K562 (cell line): ENCODE measurements around the gene XRN1. TPM values are rescaled to one million over a fixed set of nuclear protein-coding genes. Genes with fewer than 3 reads are reported as not detected.

Experiments used
- ATAC-seq: fragments of 200-7000 bp; cut with Tn5 transposase; 3 replicates; pipeline ENCODE4 v1.9.1; 2020; ENCODE audit warnings: moderate library complexity
- BruUV-seq: library from RNA; stranded (reverse); fragments of 400-500 nt; replicated peaks from 2 replicates; lab custom pipeline; 2021; lab: Mats Ljungman, UMichigan
- CTCF ChIA-PET: fragments of 300-600 bp; formaldehyde crosslinking; extraction: SDS; loops from one replicate; lab custom pipeline; 2021; ENCODE audit warnings: low intra/inter-chr PET ratio; lab: Yijun Ruan, JAX
- POLR2A ChIA-PET: fragments of 300-600, 350-650 bp; sonication (Branson Sonifier 250); formaldehyde crosslinking; extraction: SDS; loops from one replicate; lab custom pipeline; 2021; ENCODE audit warnings: antibody characterized with exemption, inconsistent platforms; lab: Yijun Ruan, JAX
- DNase-seq, 4 experiments: peaks; one replicate each; pipeline versions ENCODE4 v3.0.0 to v3.0.0-alpha.2; 2011 to 2018; ENCODE audit warnings: low spot score in 3 of 4, mixed read lengths in 3 of 4; ENCODE audit errors: extremely low read depth in 1 of 4
- FAIRE-seq: peaks from 2 replicates; lab custom pipeline; 2011; peaks lifted over from hg19 to GRCh38; lab: Jason Lieb, UNC
- H2AFZ ChIP-seq: 2 replicates; pipeline ENCODE4 v1.6.0; 2011; ENCODE audit warnings: low read depth, low read length, control low read depth, inconsistent platforms
- H3K27ac ChIP-seq: fragments of 200-600 bp; 3 replicates; pipeline ENCODE4 v1.8.0; 2011; ENCODE audit warnings: low read depth, mild to moderate bottlenecking, control low read depth, inconsistent platforms, low read length, moderate library complexity, mixed read lengths; ENCODE audit errors: extremely low read depth
- H3K27me3 ChIP-seq, 2 experiments: fragments of 300-600 bp in 1 of 2; 2 replicates in 1 of 2; 3 replicates in 1 of 2; pipeline versions ENCODE4 v1.6.0 to v1.8.0; 2011; ENCODE audit warnings: inconsistent platforms in 2 of 2, low read length in 2 of 2, mild to moderate bottlenecking in 1 of 2, mixed read lengths in 1 of 2, moderate library complexity in 1 of 2; ENCODE audit not compliant: control insufficient read depth in 2 of 2, insufficient read depth in 2 of 2
- H3K36me3 ChIP-seq: fragments of 300-600 bp; 3 replicates; pipeline ENCODE4 v1.8.0; 2011; ENCODE audit warnings: mild to moderate bottlenecking, low read length, inconsistent platforms; ENCODE audit not compliant: control insufficient read depth, insufficient read depth
- H3K4me1 ChIP-seq, 2 experiments: fragments of 200-600 bp in 1 of 2; replicated peaks in 1 of 2; 2 replicates in 1 of 2; 3 replicates in 1 of 2; pipeline versions ENCODE4 v1.5.1 to v1.8.0; 2011; ENCODE audit warnings: inconsistent platforms in 2 of 2, low read length in 2 of 2, mild to moderate bottlenecking in 1 of 2, mixed read lengths in 1 of 2, moderate library complexity in 1 of 2; ENCODE audit not compliant: control insufficient read depth in 2 of 2, insufficient read depth in 2 of 2
- H3K4me2 ChIP-seq: 2 replicates; pipeline ENCODE4 v1.6.1; 2011; ENCODE audit warnings: low read length, control low read depth, inconsistent platforms, mixed read lengths; ENCODE audit not compliant: insufficient read depth
- H3K4me3 ChIP-seq: fragments of 200-600 bp; sonication (generic), shearing (Covaris generic); 2 replicates; pipeline ENCODE4 v1.5.1; 2016; ENCODE audit warnings: control low read depth, inconsistent platforms
- H3K79me2 ChIP-seq: fragments of 200-600 bp; 3 replicates; pipeline ENCODE4 v1.8.0; 2011; ENCODE audit warnings: low read length, inconsistent platforms; ENCODE audit not compliant: control insufficient read depth, insufficient read depth
- H3K9ac ChIP-seq, 2 experiments: 2 replicates each; pipeline versions ENCODE4 v1.6.0 to v1.6.1; 2011; ENCODE audit warnings: low read depth in 2 of 2, low read length in 2 of 2, control low read depth in 1 of 2, inconsistent platforms in 1 of 2, mild to moderate bottlenecking in 1 of 2, mixed read lengths in 1 of 2; ENCODE audit not compliant: insufficient read depth in 1 of 2
- H3K9me1 ChIP-seq: one replicate; pipeline ENCODE4 v1.6.0; 2011; ENCODE audit warnings: inconsistent platforms, mild to moderate bottlenecking, low read length, moderate library complexity; ENCODE audit not compliant: control insufficient read depth, insufficient read depth
- H3K9me3 ChIP-seq: replicated peaks from 2 replicates; pipeline ENCODE4 v1.5.1; 2011; ENCODE audit warnings: low read depth, low read length, inconsistent platforms; ENCODE audit not compliant: control insufficient read depth, insufficient read depth
- H4K20me1 ChIP-seq: replicated peaks from 2 replicates; pipeline ENCODE4 v1.6.1; 2011; ENCODE audit warnings: low read length, inconsistent platforms, mixed read lengths; ENCODE audit not compliant: control insufficient read depth, insufficient read depth
- CBX3 ChIP-seq, 2 experiments: IDR thresholded peaks; 1 replicate in 1 of 2; 2 replicates in 1 of 2; pipeline ENCODE4 v1.6.1; 2012; ENCODE audit warnings: inconsistent platforms in 2 of 2, low read length in 2 of 2, borderline replicate concordance in 1 of 2, control low read depth in 1 of 2
- CBX5 ChIP-seq: IDR thresholded peaks from 2 replicates; pipeline ENCODE4 v1.6.1; 2014; ENCODE audit warnings: low read depth, borderline replicate concordance
- CHD2 ChIP-seq: IDR thresholded peaks from 2 replicates; pipeline ENCODE4 v1.6.1; 2011; ENCODE audit warnings: low read depth, low read length
- CREM ChIP-seq: IDR thresholded peaks from 2 replicates; pipeline ENCODE4 v1.6.1; 2014; ENCODE audit warnings: antibody characterized with exemption, low read depth
- E2F6 ChIP-seq, 2 experiments: IDR thresholded peaks; 2 replicates each; pipeline ENCODE4 v1.6.1; 2011; ENCODE audit warnings: borderline replicate concordance in 1 of 2, control low read depth in 1 of 2, low read depth in 1 of 2, low read length in 1 of 2, mild to moderate bottlenecking in 1 of 2, mixed read lengths in 1 of 2, moderate library complexity in 1 of 2; ENCODE audit not compliant: insufficient read depth in 1 of 2, insufficient read length in 1 of 2, poor library complexity in 1 of 2, severe bottlenecking in 1 of 2; ENCODE audit errors: extremely low read depth in 1 of 2
- EP400 ChIP-seq: fragments of 450-650 bp; IDR thresholded peaks from 2 replicates; pipeline ENCODE4 v1.6.1; 2017; ENCODE audit warnings: antibody characterized with exemption, mild to moderate bottlenecking, moderate library complexity
- HEY1 ChIP-seq: fragments of 250-450 bp; sonication (Bioruptor Pico); IDR thresholded peaks from 2 replicates; pipeline ENCODE4 v1.5.0; 2020; ENCODE audit warnings: mild to moderate bottlenecking, moderate library complexity, borderline replicate concordance
- MCM7 ChIP-seq, 2 experiments: fragments of 450-650 bp; IDR thresholded peaks; 2 replicates each; pipeline ENCODE4 v1.6.1; 2016 to 2018
- NR2C1 ChIP-seq, 2 experiments: fragments of 450-650 bp; IDR thresholded peaks; 2 replicates each; pipeline ENCODE4 v1.6.1; 2017; ENCODE audit warnings: mild to moderate bottlenecking in 2 of 2, antibody characterized with exemption in 1 of 2, inconsistent platforms in 1 of 2, missing compliant biosample characterization in 1 of 2, missing genetic modification characterization in 1 of 2
- PURB ChIP-seq: sonication (generic); formaldehyde crosslinking; IDR thresholded peaks from 2 replicates; pipeline ENCODE4 v1.9.0; 2021; ENCODE audit warnings: low read depth, mild to moderate bottlenecking, missing genetic modification reagents
- RB1 ChIP-seq: fragments of 450-650 bp; IDR thresholded peaks from 2 replicates; pipeline ENCODE4 v1.6.1; 2017; ENCODE audit warnings: low read depth, mild to moderate bottlenecking
- RCOR1 ChIP-seq, 2 experiments: IDR thresholded peaks; 2 replicates each; pipeline ENCODE4 v1.6.1; 2012; ENCODE audit warnings: low read depth in 2 of 2, low read length in 2 of 2, borderline replicate concordance in 1 of 2, improper control_type of control experiment in 1 of 2
- SMARCA5 ChIP-seq: fragments of 450-650 bp; IDR thresholded peaks from 2 replicates; pipeline ENCODE4 v1.6.1; 2016
- SMC3 ChIP-seq: conservative IDR thresholded peaks from 2 replicates; pipeline ENCODE4 v1.6.1; 2011; ENCODE audit warnings: low read depth, low read length, improper control_type of control experiment; ENCODE audit not compliant: insufficient read depth
- SRSF3 ChIP-seq: fragments of 200-400 bp; formaldehyde crosslinking; IDR thresholded peaks from 2 replicates; pipeline ENCODE4 v1.6.1; 2016; ENCODE audit warnings: mild to moderate bottlenecking, low read length, moderate library complexity; ENCODE audit not compliant: insufficient read depth
- U2AF1 ChIP-seq: fragments of 200-400 bp; formaldehyde crosslinking; optimal IDR thresholded peaks from 2 replicates; pipeline ENCODE3; 2017; ENCODE audit warnings: mild to moderate bottlenecking, low read depth, low read length, moderate library complexity
- ZNF449 ChIP-seq: fragments of 250-450 bp; sonication (Bioruptor Pico); IDR thresholded peaks from 2 replicates; pipeline ENCODE4 v1.8.0; 2022; ENCODE audit warnings: moderate library complexity, mild to moderate bottlenecking, inconsistent platforms
- ZNF511 ChIP-seq: sonication (generic); formaldehyde crosslinking; IDR thresholded peaks from 2 replicates; pipeline ENCODE4 v1.8.0; 2022; ENCODE audit warnings: mild to moderate bottlenecking, missing genetic modification reagents
- WGBS: fragments of 100-300 bp; shearing (Covaris generic); methylation state at CpG from one replicate; pipeline ENCODE4 v1.1.6; 2016; ENCODE audit warnings: low coverage, mixed read lengths; ENCODE audit not compliant: insufficient coverage; ENCODE audit errors: missing lambda C conversion rate; 5-methylcytosine and 5-hydroxymethylcytosine counted together
- in situ Hi-C: fragments of 300-500 bp; cut with MboI; formaldehyde crosslinking; loops from 4 replicates; pipeline ENCODE4 v1.15.0; 2018; ENCODE audit warnings: inconsistent platforms, mixed read lengths
- intact Hi-C: fragments of 100-400 bp; cut with micrococcal nuclease; formaldehyde crosslinking; loops from 2 replicates; pipeline ENCODE4 v1.14.2; 2022
- polyA plus RNA-seq, 8 experiments: library from polyadenylated mRNA; depleted of rRNA in 4 of 8; stranded (reverse) in 5 of 8; unstranded in 3 of 8; fragments of >200 nt; fragmentation: Nextera tagmentation in 2 of 8; fragmentation: Illumina TruSeq in 1 of 8; extraction: Ambion mirVana in 2 of 8; extraction: Trizol in 1 of 8; gene quantifications; 2 replicates each; pipeline versions ENCODE4 v1.2.1 to v1.2.3, GENCODE V29; 2011 to 2014; ENCODE audit warnings: inconsistent platforms in 1 of 8, missing spikeins in 1 of 8
- total RNA-seq, 7 experiments: library from RNA; depleted of rRNA in 6 of 7; stranded (reverse); fragments of >200 nt in 6 of 7; fragmentation: Illumina TruSeq in 2 of 7; extraction: Trizol in 2 of 7; gene quantifications; 2 replicates each; pipeline versions ENCODE4 v1.2.1 to v1.2.3, GENCODE V29; 2011 to 2021; ENCODE audit warnings: low replicate concordance in 1 of 7

The XRN1 gene
- total and polyA plus RNA-seq, 9 of the 15 experiments (the other 6 are each of a cell fraction or from before 2014, with no cell fraction given) = 3.1 to 28.4 (median 17.2) TPM

- intact Hi-C loops = loop anchor here (1.0 to 10.0 kb wide), 6 partner anchors 58 to 818 kb away; no protein-coding TSS in a partner anchor
- H2AFZ ChIP-seq = peak overlapping the region; percentile 83
- TF ChIP-seq U2AF1 (no peak), E2F6 (IDR thresholded peaks at IDR 0.05; ENCODE audit: borderline replicate concordance in 1 of 2, extremely low read depth in 1 of 2, insufficient read depth in 1 of 2, insufficient read length in 1 of 2, low read depth in 1 of 2, low read length in 1 of 2, poor library complexity in 1 of 2, severe bottlenecking in 1 of 2) (peak; percentile 82 to 83), SMC3 (peak; percentile 83), NR2C1 (IDR thresholded peaks at IDR 0.05) (peak; percentile 71), NR2C1 (tag; IDR thresholded peaks at IDR 0.05) (peak; percentile 72; the same call in 1 of the 2 replicates), CHD2 (no peak), EP400 (peak; percentile 93), CBX5 (peak; percentile 66; the same call in 1 of the 2 replicates), RB1 (0 out of 2 replicates have a peak, but pooled peaks have one; percentile 21), SRSF3 (no peak), RCOR1 (IDR thresholded peaks at IDR 0.05; ENCODE audit: borderline replicate concordance in 1 of 2, low read depth in 2 of 2, low read length in 2 of 2) (peak in 1 of 2 experiments; percentile 53; a peak in 1 of 4 replicates), PURB (CRISPR knock-in tag) (no peak), SMARCA5 (no peak), ZNF511 (CRISPR knock-in tag) (0 out of 2 replicates have a peak, but pooled peaks have one; percentile 35), MCM7 (IDR thresholded peaks at IDR 0.05) (no peak), CREM (peak; percentile 75), CBX3 (IDR thresholded peaks at IDR 0.05; ENCODE audit: borderline replicate concordance in 1 of 2, low read length in 2 of 2) (peak in 1 of 2 experiments; percentile 92; a peak in 2 of 3 replicates), HEY1 (no peak), ZNF449 (CRISPR knock-in tag) (no peak)
Measured at GRCh38 chr3:142279965-142280590, 167.8 kb downstream of the XRN1 start.

More at GRCh38 chr3:142279965-142280590, 167.8 kb downstream of the XRN1 start:
- CTCF ChIA-PET = interaction anchor here (0.8 to 1.6 kb wide), 5 partner anchors 99 to 1045 kb away, joined by 3 to 15 read pairs (median 4); no protein-coding TSS in a partner anchor
- no peak overlapping the region for H3K4me2 ChIP-seq
- H3K9me1 ChIP-seq = no peaks in the 10 kb centered on the region
- H3K36me3 ChIP-seq = no peaks in the 10 kb centered on the region; the same call in 2 of the 3 replicates
- no TSS peak for BruUV-seq
- H3K27ac ChIP-seq = peak overlapping the region; percentile 16; the same call in 1 of the 3 replicates
- DNase-seq (peak; percentile 62 to 88 (median 70)), ATAC-seq (peak; percentile 97), FAIRE-seq (peak; percentile 96)
- H3K79me2 ChIP-seq = no peaks in the 10 kb centered on the region
- no peaks in the 10 kb centered on the region for H4K20me1 ChIP-seq
- H3K4me3 ChIP-seq = no peak overlapping the region
- peak overlapping the region in 1 of 2 experiments; percentile 6; a peak in 1 of 4 replicates for H3K9ac ChIP-seq
- in situ Hi-C loops = loop anchor here (5.0 kb wide), 3 partner anchors 153 to 318 kb away; no protein-coding TSS in a partner anchor
- peaks cover 0 to 6% of the 10 kb centered on the region in 2 experiments; a peak in 2 of 5 replicates for H3K4me1 ChIP-seq
- no peaks in the 10 kb centered on the region for H3K27me3 ChIP-seq
- POLR2A ChIA-PET = interaction anchor here (0.6 to 0.9 kb wide), 3 partner anchors 11 to 401 kb away, joined by 3 to 4 read pairs (median 4); no protein-coding TSS in a partner anchor
- peaks cover 7% of the 10 kb centered on the region for H3K9me3 ChIP-seq
- 11% methylated on average over 5 of the region's 5 CpGs for whole genome bisulfite sequencing
